T-cell (primary cell): ENCODE measurements around the gene SORCS1. TPM values are rescaled to one million over a fixed set of nuclear protein-coding genes. Genes with fewer than 3 reads are reported as not detected.

Experiments
- ATAC-seq, 4 experiments: fragments of 200-7000 bp in 3 of 4; fragments of 150-1000 bp in 1 of 4; cut with Tn5 transposase; replicated peaks in 1 of 4; 1 replicate in 3 of 4; 2 replicates in 1 of 4; pipeline ENCODE4 v1.10.0; 2021; ENCODE audit warnings: moderate library complexity in 3 of 4, mild to moderate bottlenecking in 2 of 4, moderate number of reproducible peaks in 1 of 4
- CTCF ChIA-PET, 2 donors: fragments of 300-600 bp; sonication (Branson Sonifier 250); formaldehyde crosslinking; loops; one replicate each; lab custom pipeline; 2022; ENCODE audit warnings: antibody characterized with exemption in 2 of 2; lab: Charles Lee
- POLR2A ChIA-PET, 2 donors: fragments of 300-600 bp; sonication (Branson Sonifier 250); formaldehyde crosslinking; loops; one replicate each; lab custom pipeline; 2022; ENCODE audit warnings: antibody characterized with exemption in 2 of 2; lab: Charles Lee
- DNase-seq, 35 experiments: peaks; one replicate each; pipeline versions ENCODE4 v3.0.0 to v3.0.0-alpha.2; 2013 to 2023
- H3K27ac ChIP-seq: one replicate; pipeline ENCODE4 v1.5.1; 2013; ENCODE audit warnings: low read length
- H3K27me3 ChIP-seq, 2 experiments: replicated peaks in 1 of 2; 1 replicate in 1 of 2; 2 replicates in 1 of 2; pipeline versions ENCODE4 v1.6.1 to v1.7.0; 2013; ENCODE audit warnings: low read length in 1 of 2, mixed read lengths in 1 of 2; ENCODE audit not compliant: control insufficient read depth in 2 of 2, insufficient read depth in 2 of 2; ENCODE audit errors: extremely low read depth in 1 of 2
- H3K36me3 ChIP-seq, 2 donors: 1 replicate in 1 of 2; 2 replicates in 1 of 2; pipeline versions ENCODE4 v1.6.1 to v1.7.0; 2013; ENCODE audit warnings: low read length in 1 of 2; ENCODE audit not compliant: control insufficient read depth in 2 of 2, insufficient read depth in 1 of 2; ENCODE audit errors: extremely low read depth in 1 of 2
- H3K4me1 ChIP-seq, 2 experiments: 1 replicate in 1 of 2; 2 replicates in 1 of 2; pipeline versions ENCODE4 v1.6.1 to v1.7.0; 2013; ENCODE audit warnings: low read length in 2 of 2, mixed read lengths in 1 of 2; ENCODE audit not compliant: insufficient read depth in 2 of 2, control insufficient read depth in 1 of 2; ENCODE audit errors: extremely low read depth in 1 of 2
- H3K4me3 ChIP-seq, 2 donors: 1 replicate in 1 of 2; 2 replicates in 1 of 2; pipeline versions ENCODE4 v1.5.1 to v1.7.0; 2013; ENCODE audit warnings: mild to moderate bottlenecking in 2 of 2, low read length in 1 of 2, moderate library complexity in 1 of 2; ENCODE audit not compliant: control insufficient read depth in 1 of 2; ENCODE audit errors: extremely low read depth in 1 of 2
- H3K9me3 ChIP-seq: 2 replicates; pipeline ENCODE4 v1.7.0; 2013
- H3K27ac Mint-ChIP-seq, 2 donors: one replicate each; pipeline ENCODE4 v1.8.0; 2020 to 2021; ENCODE audit warnings: mild to moderate bottlenecking in 2 of 2, mixed read lengths in 2 of 2
- H3K27me3 Mint-ChIP-seq, 2 donors: one replicate each; pipeline ENCODE4 v1.8.0; 2021 to 2022; ENCODE audit warnings: mixed read lengths in 2 of 2
- H3K36me3 Mint-ChIP-seq: one replicate; pipeline ENCODE4 v1.8.0; 2021; ENCODE audit warnings: mixed read lengths
- H3K4me1 Mint-ChIP-seq, 3 donors: one replicate each; pipeline ENCODE4 v1.8.0; 2020 to 2022; ENCODE audit warnings: mixed read lengths in 3 of 3, mild to moderate bottlenecking in 1 of 3
- H3K4me3 Mint-ChIP-seq, 3 donors: one replicate each; pipeline ENCODE4 v1.8.0; 2020 to 2022; ENCODE audit warnings: mild to moderate bottlenecking in 3 of 3, mixed read lengths in 3 of 3, moderate library complexity in 3 of 3
- H3K9me3 Mint-ChIP-seq, 3 donors: one replicate each; pipeline ENCODE4 v1.8.0; 2020 to 2022; ENCODE audit warnings: mixed read lengths in 3 of 3
- whole genome bisulfite sequencing: methylation state at CpG from one replicate; pipeline ENCODE4 v1.1.5; 2013; ENCODE audit warnings: missing lambda C conversion rate; ENCODE audit not compliant: insufficient coverage; 5-methylcytosine and 5-hydroxymethylcytosine counted together
- total RNA-seq, 35 experiments: library from RNA in 6 of 35; stranded (reverse) in 6 of 35; fragments of 120-200 nt in 1 of 35; gene quantifications; one replicate each; pipeline versions ENCODE4 v1.2.1 to v1.2.4 and lab custom pipeline; 2013 to 2026

Gene SORCS1
- total RNA-seq, 5 donors from 2014 or later (not counting 1 experiment from before 2014, with no cell fraction given) = not detected

GRCh38 chr10:106535304-106535953 is 629.1 kb downstream of the SORCS1 start:
- no peak for ATAC-seq
- H3K36me3 Mint-ChIP-seq = no peaks in the 10 kb centered on the region
- H3K27ac Mint-ChIP-seq = no peak overlapping the region
- Histone ChIP-seq H3K27me3 (no peaks in the 10 kb centered on the region), H3K36me3 (no peaks in the 10 kb centered on the region), H3K4me1 (no peaks in the 10 kb centered on the region), H3K27ac (no peak overlapping the region), H3K4me3 (no peak overlapping the region), H3K9me3 (no peaks in the 10 kb centered on the region)
- H3K4me1 Mint-ChIP-seq = no peaks in the 10 kb centered on the region
- DNase-seq = no peak
- H3K27me3 Mint-ChIP-seq = no peaks in the 10 kb centered on the region
- WGBS = 60% methylated on average over 4 of the region's 5 CpGs
- no peak overlapping the region for H3K4me3 Mint-ChIP-seq
- ChIA-PET POLR2A (no interaction called here), CTCF (no interaction called here)
- peaks cover 0 to 10% (median 9%) of the 10 kb centered on the region in 3 donors for H3K9me3 Mint-ChIP-seq

DNA sequence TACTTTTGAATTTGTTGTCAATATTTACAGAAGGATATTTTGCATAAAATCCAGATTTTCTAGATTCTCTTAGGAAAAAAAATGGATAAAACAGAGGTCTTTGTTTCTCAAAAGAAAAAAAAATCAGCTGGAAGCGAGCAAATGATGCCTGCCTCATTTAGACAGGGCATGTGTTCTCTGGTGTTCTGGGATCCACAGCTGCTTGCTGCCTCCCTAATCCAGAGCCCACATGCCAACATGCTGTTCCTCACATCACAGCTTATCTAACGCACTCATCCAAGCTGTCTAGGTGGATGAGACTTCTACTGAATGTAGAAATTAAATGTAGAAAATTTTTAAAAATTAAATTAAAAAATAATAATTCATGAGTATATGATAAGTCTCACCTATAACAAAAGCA is 630.1 kb downstream of the SORCS1 start:
- H3K27me3 Mint-ChIP-seq = no peaks in the 10 kb centered on the region
- no peak overlapping the region for H3K27ac Mint-ChIP-seq
- CTCF ChIA-PET = no interaction called here
- no peaks in the 10 kb centered on the region for H3K4me1 Mint-ChIP-seq
- no peaks in the 10 kb centered on the region for H3K4me1 ChIP-seq
- no peaks in the 10 kb centered on the region for H3K36me3 Mint-ChIP-seq
- no peaks in the 10 kb centered on the region for H3K36me3 ChIP-seq
- no peaks in the 10 kb centered on the region for H3K27me3 ChIP-seq
- H3K9me3 Mint-ChIP-seq = peaks cover 0 to 10% (median 9%) of the 10 kb centered on the region in 3 donors
- ATAC-seq (no peak), DNase-seq (no peak)
- H3K27ac ChIP-seq = no peak overlapping the region
- no CpG with 5 or more reads among the region's 2 CpGs for WGBS
- no peak overlapping the region for H3K4me3 ChIP-seq
- no peaks in the 10 kb centered on the region for H3K9me3 ChIP-seq
- H3K4me3 Mint-ChIP-seq = no peak overlapping the region
- POLR2A ChIA-PET = no interaction called here

GRCh38 chr10:106528702-106529101 is 635.8 kb downstream of the SORCS1 start:
- WGBS = 100% methylated on average over 2 of the region's 2 CpGs

DNA sequence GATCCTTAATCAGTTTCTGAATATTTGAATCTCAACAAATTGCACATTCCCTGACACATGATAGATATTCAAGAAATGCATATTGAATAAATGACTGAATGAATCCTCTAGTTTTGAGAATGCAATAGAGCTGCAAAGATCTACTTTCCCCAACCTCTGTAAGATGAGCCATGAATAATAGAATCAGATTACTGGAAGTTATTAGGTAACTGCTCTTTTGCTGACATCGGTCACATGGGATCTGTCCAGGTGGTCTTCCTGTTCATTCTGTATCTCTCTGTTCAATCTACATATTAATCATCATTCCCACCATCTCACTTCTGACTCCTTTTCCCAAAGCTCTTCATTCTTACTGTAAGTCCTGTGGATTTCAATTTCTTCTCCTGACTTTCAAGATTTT is 638.7 kb downstream of the SORCS1 start:
- no peak overlapping the region for H3K4me3 ChIP-seq
- no peak overlapping the region for H3K27ac ChIP-seq
- no peaks in the 10 kb centered on the region for H3K9me3 ChIP-seq
- ChIA-PET POLR2A (interaction anchor here in 1 of 2 donors (0.6 kb wide), 1 partner anchor 838 kb away, joined by 3 read pairs; no protein-coding TSS in a partner anchor), CTCF (no interaction called here)
- no peaks in the 10 kb centered on the region for H3K4me1 ChIP-seq
- Mint-ChIP-seq H3K4me3 (no peak overlapping the region), H3K36me3 (no peaks in the 10 kb centered on the region), H3K27ac (no peak overlapping the region), H3K27me3 (no peaks in the 10 kb centered on the region), H3K4me1 (no peaks in the 10 kb centered on the region), H3K9me3 (peaks cover 4 to 11% (median 8%) of the 10 kb centered on the region in 3 donors)
- WGBS = no CpG with 5 or more reads among the region's 1 CpG
- ATAC-seq = no peak
- no peaks in the 10 kb centered on the region for H3K36me3 ChIP-seq
- no peak for DNase-seq
- no peaks in the 10 kb centered on the region for H3K27me3 ChIP-seq

More at GRCh38 chr10:106528702-106529101, 635.8 kb downstream of the SORCS1 start:
- Histone ChIP-seq H3K4me1 (no peaks in the 10 kb centered on the region), H3K9me3 (no peaks in the 10 kb centered on the region), H3K4me3 (no peak overlapping the region), H3K36me3 (no peaks in the 10 kb centered on the region), H3K27me3 (no peaks in the 10 kb centered on the region), H3K27ac (no peak overlapping the region)
- no peak for ATAC-seq
- no peaks in the 10 kb centered on the region for H3K27me3 Mint-ChIP-seq
- H3K9me3 Mint-ChIP-seq = peaks cover 4 to 15% (median 11%) of the 10 kb centered on the region in 3 donors
- H3K36me3 Mint-ChIP-seq = no peaks in the 10 kb centered on the region
- no peaks in the 10 kb centered on the region for H3K4me1 Mint-ChIP-seq
- no peak for DNase-seq
- H3K27ac Mint-ChIP-seq = no peak overlapping the region
- ChIA-PET CTCF (no interaction called here), POLR2A (no interaction called here)
- no peak overlapping the region for H3K4me3 Mint-ChIP-seq
